SKM-1 (cell line): ENCODE measurements around the gene ZNF318.
"Not testable (repeated sequence)": the region's sequence is repeated elsewhere in the genome, so short reads cannot be mapped to it uniquely, and the experiment has no call there.

Experiments used
- DNase-seq: peaks from one replicate; lab custom pipeline; 2025; ENCODE audit not compliant: unreplicated experiment; lab: John Stamatoyannopoulos, UW

The ZNF318 gene, protein sequence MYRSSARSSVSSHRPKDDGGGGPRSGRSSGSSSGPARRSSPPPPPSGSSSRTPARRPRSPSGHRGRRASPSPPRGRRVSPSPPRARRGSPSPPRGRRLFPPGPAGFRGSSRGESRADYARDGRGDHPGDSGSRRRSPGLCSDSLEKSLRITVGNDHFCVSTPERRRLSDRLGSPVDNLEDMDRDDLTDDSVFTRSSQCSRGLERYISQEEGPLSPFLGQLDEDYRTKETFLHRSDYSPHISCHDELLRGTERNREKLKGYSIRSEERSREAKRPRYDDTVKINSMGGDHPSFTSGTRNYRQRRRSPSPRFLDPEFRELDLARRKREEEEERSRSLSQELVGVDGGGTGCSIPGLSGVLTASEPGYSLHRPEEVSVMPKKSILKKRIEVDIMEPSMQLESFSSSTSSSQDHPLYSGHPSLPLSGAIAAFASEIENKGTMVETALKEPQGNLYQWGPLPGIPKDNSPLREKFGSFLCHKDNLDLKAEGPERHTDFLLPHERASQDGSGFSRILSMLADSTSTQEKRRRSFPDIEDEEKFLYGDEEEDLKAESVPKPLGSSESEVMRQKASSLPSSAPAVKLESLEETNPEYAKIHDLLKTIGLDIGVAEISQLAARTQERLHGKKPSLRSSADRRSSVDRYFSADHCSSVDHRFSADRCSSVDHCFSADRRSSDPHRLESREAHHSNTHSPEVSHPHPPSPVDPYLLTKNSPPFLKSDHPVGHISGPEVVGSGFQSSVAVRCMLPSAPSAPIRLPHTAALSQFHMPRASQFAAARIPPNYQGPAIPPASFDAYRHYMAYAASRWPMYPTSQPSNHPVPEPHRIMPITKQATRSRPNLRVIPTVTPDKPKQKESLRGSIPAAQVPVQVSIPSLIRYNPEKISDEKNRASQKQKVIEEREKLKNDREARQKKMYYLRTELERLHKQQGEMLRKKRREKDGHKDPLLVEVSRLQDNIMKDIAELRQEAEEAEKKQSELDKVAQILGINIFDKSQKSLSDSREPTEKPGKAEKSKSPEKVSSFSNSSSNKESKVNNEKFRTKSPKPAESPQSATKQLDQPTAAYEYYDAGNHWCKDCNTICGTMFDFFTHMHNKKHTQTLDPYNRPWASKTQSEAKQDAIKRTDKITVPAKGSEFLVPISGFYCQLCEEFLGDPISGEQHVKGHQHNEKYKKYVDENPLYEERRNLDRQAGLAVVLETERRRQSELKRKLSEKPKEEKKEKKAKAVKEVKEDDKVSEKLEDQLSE (N-terminal part only)

GRCh38 chr6:43369174-43370002 lies at the start of gene ZNF318:
Gene ZNF318, minus strand, starts transcription at chr6:43369647. Its CDS starts 282 bp downstream, at chr6:43369365.
- DNase-seq: peak; percentile 98

DNA sequence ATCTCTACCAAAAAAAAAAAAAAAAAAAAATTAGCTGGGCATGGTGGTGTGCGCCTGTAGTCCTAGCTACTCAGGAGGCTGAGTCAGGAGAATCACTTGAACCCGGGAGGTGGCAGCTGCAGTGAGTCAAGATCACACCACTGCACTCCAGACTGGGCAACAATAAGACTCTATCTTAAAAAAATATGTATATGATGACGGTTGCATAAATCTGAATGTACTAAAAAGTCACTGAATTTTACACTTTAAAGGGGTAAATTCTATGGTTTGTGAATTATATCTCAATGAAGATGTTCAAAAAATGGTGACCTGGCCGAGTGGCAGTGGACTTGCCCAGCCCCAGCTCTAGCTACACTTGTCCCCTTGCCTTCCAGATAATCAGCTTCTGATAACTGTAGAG lies 47.5 kb upstream of the ZNF318 start:
- no peak for DNase-seq

DNA sequence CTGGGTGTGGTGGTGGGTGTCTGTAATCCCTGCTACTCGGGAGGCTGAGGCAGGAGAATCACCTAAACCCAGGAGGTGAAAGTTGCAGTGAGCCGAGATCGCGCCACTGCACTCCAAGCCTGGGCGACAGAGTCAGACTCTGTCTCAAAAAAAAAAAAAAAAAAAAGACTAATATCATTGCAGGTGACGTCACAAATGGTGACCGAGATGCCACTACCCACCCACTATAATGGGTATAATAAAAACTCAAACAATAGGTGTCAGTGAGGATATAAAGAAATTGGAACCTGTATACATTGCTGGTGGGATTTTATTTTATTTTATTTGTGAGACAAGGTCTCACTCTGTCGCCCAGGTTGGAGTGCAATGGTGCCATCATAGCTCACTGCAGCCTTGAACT lies 45.8 kb upstream of the ZNF318 start:
- DNase-seq: not testable (repeated sequence)

- DNase-seq: no peak
Observed at GRCh38 chr6:43413002-43413401, 43.6 kb upstream of the ZNF318 start.

DNA sequence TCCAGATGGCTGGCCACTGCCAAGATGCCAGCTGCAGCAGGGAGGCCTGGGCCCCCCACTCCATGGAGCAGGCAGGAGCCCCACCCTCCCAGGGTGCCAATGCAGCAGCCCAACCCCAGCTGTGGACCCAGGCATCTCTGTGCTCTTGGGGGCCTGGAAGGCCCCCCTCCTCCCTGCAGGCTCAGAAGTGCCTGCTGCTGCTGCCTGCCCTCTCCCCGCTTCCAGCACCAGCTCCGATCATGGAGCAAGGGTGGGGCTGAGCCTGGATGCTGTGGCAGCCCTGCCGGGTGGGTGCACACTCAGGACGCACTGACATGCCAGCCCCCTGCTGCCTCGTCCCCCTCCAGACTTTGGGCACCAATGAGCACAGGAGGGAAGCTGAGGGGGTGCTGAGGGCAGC lies 43.1 kb upstream of the ZNF318 start:
- no peak for DNase-seq

DNA sequence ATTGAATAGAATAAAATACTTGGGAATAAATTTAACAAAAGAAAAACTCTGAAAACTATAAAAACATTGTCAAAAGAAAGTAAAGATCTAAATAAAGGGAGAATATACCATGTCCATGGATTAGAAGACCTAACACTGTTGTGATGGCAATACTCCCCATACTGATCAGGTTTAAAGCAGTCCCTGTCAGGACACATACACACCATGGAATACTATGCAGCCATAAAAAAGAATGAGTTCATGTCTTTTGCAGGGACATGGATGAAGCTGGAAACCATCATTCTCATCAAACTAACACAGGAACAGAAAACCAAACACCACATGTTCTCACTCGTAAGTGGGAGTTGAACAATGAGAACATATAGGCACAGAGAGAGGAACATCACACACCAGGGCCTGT lies 41.3 kb upstream of the ZNF318 start:
- not testable (repeated sequence) for DNase-seq

- DNase-seq: no peak
Observed at GRCh38 chr6:43408259-43408658, 38.8 kb upstream of the ZNF318 start.

DNA sequence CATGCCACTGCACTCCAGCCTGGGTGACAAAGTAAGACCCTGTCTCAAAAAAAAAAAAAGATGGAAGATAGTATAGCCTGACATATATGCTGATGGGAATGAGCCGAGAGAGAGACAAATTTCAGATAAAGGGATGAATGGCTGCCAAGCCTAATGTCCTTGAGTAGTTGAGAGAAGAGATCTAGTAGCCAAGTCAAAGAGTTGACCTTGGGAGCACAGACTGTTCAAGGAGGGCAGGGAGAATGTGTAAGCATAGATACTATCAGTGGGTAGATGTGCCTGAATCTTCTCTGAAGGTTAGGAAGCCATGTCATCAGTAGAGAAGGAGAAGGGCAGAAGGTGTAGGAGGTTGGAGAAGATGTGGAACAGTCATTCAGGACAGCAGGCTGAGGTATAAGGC lies 37.8 kb upstream of the ZNF318 start:
- no peak for DNase-seq

GRCh38 chr6:43405354-43405753 lies 35.9 kb upstream of the ZNF318 start:
- DNase-seq: no peak

DNA sequence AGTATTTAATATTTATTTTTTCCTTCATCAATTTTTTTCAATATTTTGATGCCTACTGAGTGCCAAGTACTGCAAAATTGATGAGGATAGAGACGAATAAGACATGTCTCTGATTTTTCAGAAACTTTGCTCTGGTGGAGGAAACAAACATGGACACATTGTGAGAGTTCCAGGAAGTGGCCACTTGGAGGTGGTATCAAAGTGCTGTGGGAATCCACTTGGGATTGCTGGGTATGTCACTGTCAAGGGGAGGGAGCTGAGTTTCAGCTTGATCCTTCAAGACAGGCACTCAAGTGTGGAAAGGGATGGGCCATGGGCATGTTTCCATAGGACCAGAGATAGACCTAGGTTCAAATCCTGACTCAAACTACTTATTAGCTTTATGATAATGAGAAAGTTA lies 33.4 kb upstream of the ZNF318 start:
- no peak for DNase-seq

DNA sequence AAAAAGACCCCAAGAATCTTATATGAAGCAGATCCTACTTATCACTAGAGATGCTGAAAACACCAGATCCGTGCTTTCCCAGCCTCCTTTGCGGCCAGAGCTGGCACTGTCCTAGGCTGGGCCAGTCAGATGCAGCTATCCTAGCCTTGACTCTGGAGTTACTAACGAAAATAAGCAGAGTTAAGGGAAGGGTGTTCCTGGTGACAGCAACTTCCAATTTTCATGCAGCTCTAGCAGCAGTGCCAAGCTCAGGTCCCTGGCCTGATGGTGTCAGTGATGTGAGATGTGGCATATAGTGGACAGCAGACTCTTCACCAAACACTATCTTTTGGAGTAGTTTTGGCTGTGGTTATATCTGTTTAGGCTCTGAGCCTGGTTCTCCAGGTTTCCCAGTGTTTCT lies 32.3 kb upstream of the ZNF318 start:
- no peak for DNase-seq

DNA sequence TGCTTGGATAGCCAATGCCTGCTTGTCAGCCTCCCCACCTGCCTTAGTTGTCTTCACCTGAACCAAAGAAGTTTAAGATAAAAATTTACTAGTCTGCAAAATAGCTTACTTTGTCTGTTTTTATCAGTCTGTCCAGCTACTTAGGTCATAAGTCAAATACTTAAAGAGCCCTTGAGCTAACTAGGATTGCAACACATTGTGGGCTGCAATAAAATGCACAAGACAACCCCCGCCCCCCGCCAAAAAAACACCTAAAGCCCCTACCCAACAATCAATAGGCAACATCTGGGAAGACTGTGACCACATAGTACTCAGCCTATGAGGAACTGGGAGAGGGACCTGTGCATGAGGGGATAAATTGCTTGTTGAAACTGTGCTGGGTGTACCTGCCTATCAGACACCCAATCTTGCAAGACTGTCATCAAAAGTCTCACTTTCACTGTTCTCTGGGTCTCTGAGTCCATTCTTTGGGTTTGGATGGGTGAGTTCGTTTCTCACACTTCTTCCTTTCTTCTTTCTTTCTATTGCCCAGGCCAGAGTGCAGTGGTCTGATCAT lies 30.6 kb upstream of the ZNF318 start:
- DNase-seq: no peak

DNA sequence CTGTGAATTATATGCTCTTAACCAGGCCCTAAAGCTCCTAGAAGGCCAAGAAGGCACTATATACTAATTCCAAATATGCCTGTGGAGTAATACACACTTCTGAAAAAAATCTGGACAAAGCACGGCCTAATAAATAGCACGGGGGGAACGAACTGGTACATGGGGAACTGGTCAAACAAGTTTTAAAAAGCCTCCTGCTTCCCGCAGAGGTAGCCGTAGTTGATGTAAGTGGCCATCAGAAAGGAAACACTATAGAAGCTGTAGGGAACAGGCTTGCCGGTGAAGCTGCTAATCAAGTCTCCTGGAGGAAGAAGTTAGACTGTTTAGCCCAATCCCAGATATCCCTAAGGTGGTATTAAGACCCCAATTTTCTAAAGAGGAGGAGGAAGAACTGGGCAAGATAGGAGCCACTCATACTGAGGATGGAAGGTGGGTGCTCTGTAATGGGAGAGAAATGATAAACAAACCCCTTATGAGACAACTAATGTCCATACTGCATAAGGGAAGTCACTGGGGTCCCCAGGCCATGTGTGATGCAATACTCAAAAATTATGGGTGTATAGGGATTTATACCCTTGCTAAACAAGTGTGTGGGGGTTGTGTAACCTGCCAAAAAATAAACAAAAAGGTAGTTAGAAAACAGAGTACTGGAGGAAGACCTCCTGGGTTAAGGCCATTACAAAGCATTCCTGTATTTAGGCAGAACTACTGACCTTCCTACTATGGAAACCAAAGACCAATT lies 27.1 kb upstream of the ZNF318 start:
- DNase-seq: no peak

GRCh38 chr6:43395776-43396175 lies 26.3 kb upstream of the ZNF318 start:
- DNase-seq: no peak

DNA sequence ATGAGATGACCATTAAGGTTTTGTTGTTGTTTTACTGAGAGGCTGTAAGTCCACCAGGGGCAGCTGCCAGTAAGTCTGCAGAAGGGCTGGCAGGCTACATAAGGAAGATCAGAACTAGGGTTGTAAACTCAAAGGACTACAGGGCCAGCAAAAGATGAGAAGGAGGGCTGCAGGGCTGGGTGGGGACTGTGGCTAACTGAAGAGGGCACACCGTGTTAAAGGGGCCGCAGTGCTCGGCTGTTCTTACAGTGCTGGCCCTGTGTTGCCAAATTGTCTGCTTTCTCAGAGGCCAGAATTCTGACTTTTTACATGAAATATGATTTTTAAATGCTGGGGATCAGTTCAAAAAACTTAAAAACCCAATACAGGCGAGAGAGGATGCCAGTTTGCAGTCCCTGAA lies 25.5 kb upstream of the ZNF318 start:
- no peak for DNase-seq

GRCh38 chr6:43393602-43394001 lies 24.2 kb upstream of the ZNF318 start:
- DNase-seq: no peak

- not testable (repeated sequence) for DNase-seq
Observed at GRCh38 chr6:43393133-43393532, 23.7 kb upstream of the ZNF318 start.

DNA sequence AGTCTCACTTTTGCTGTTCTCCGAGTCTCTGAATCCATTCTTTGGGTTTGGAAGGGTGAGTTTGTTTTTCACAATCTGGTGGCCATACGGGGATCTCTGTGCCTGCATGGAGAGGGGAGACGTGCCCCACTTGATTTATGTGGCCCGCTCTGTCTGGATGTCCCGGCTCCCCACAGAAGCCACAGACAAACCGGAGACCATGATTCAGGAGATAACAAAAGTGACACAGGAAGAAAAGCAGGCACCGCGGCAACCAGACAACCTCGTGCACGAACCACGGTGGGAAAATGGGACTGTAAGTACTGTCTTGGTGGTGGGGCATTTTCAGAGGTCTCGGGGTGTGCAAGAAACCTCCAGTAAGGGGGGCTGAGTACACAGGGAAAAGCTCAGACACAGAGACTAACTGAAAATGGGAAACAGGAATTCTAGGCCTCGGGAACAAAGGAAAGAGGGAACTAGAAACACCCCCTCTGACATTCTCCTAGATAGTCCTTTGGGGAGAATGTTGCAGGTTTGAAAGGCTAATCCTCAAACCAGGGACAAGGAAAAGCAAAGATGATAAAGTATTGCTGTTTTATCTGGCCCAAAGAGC lies 22.1 kb upstream of the ZNF318 start:
- no peak for DNase-seq
